CD4-positive, alpha-beta T cell treated with Interleukin-2 at 100 ng/mL for 4 hours (primary cell): Measurements from ENCODE around the gene DNM1.

ENCODE experiments used
- DNase-seq: peaks from one replicate; pipeline ENCODE4 v3.0.0-alpha.2; 2020; ENCODE audit warnings: low spot score

Gene DNM1

GRCh38 chr9:128203024-128203706 lies at the start of gene DNM1:
DNM1 (plus strand) TSS chr9:128203379; CDS start chr9:128203471, 92 bp downstream.
- DNase-seq, result peak; percentile 68

DNA sequence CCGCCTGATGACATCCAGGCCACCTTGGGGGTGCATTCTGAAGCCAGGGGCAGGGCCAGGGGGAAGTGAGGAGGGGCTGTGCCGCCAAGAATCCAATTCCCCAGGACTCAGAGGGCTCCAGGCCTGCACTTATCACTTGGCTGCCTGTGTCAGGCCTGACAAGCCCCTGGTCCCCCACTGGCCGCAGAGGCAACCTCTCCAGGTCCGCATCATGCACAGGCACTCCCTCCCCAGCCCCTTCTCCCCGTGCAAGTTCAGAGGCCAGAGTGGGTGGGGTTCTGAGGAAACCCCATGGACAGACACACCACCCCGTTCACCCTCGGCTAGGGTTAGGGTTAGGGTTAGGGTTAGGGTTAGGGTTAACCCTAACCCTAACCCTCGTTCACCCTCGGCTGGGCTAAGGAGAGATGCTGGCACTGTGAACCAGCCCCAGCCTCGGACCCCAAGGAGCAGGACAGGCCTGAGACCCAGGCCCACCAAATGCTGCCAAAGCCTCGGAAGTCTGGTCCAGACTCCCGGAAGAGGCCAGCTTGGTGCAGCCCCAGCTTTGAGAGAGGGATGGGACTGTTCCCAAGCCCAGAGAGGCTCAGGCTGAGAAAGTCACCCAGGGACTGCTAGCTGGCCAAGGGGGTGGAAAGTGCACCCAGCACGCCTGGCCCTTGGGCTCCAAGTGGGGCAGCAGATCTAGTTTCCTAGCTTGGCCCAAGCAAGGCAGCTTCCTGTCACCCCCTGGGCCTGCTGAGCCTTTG lies 49.1 kb upstream of the DNM1 start:
- no peak for DNase-seq

DNA sequence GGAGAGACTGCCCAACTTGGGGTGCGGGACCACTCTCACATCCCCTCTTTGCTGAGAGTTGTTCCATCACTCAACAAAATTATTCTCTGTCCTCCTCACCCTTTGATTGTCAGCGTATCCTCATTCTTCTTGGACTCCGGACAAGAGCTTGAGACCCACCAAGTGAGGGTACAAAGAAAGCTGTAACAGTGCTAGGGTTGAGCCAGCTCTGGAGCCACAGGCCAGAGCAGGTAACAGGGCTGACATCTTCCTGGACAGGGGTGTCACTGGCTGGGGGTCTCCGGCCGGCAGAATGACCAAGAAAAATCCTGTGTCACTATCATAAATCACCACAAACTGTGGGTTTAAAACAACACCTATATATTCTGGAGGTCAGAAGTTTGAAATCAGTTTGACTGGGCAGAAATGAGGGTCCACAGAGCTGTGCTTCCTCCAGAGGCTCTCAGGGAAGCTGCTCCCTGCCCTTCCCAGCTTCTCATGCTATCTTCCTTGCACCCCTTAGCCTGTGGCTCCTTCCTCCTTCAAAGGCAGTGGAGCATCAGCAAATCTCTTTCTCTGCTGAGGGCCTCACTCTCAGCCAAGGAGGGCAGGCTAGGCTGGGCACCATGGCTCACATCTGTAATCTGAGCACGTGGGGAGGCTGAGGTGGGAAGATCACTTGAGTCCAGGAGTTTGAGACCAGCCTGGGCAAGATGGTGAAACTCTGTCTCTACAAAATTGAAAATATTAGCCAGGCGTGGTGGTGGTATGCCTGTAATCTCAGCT lies 47.3 kb upstream of the DNM1 start:
- DNase-seq, result no peak

DNA sequence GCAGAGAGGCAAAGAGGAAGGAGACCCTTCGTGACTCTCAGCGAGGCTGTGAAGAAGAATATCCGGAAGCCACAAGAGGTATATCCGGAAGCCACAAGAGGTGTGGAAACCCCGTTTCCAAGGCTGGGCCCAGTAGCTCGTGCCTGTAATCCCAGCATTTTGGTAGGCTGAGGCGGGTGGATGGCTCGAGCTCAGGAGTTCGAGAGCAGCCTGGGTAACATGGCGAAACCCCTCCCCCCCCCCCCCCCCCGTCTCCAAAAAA lies 43.7 kb upstream of the DNM1 start:
- peak; percentile 60 for DNase-seq

GRCh38 chr9:128159784-128160602 lies 43.2 kb upstream of the DNM1 start, which contains the start of gene BBLN:
BBLN (plus strand) TSS chr9:128160265; CDS start chr9:128160408, 143 bp downstream.
- peak; percentile 92 for DNase-seq

- peak; percentile 15 for DNase-seq
Observed at GRCh38 chr9:128160603-128160987, 42.6 kb upstream of the DNM1 start.

DNA sequence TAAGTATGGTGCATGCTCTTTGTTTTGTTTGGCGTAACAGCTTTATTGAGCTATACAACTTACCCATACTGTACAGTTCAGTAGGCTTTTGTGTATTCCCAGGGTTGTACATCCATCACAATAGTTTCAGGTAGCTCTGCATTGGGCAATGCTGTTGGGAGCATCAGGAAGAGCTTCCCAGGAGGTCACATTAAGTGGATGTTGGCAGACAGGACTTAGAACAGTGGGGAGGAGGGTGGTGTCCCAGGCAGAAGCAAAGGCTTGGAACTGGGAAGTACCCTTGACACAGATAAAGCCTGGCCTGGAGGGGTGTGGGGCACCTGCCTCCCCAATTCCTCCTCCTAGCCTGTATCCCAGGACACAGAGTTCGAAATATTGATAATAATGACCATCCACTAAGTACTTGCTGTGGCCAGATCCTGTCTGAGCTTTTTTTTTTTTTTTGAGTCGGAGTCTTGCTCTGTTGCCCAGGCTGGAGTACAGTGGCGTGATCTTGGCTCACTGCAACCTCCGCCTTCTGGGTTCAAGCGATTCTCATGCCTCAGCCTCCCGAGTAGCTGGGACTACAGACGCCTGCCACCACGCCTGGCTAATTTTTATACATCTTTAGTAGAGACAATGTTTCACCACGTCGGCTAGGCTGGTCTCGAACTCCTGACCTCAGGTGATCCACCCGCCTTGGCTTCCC lies 41.8 kb upstream of the DNM1 start:
- DNase-seq, result no peak

DNA sequence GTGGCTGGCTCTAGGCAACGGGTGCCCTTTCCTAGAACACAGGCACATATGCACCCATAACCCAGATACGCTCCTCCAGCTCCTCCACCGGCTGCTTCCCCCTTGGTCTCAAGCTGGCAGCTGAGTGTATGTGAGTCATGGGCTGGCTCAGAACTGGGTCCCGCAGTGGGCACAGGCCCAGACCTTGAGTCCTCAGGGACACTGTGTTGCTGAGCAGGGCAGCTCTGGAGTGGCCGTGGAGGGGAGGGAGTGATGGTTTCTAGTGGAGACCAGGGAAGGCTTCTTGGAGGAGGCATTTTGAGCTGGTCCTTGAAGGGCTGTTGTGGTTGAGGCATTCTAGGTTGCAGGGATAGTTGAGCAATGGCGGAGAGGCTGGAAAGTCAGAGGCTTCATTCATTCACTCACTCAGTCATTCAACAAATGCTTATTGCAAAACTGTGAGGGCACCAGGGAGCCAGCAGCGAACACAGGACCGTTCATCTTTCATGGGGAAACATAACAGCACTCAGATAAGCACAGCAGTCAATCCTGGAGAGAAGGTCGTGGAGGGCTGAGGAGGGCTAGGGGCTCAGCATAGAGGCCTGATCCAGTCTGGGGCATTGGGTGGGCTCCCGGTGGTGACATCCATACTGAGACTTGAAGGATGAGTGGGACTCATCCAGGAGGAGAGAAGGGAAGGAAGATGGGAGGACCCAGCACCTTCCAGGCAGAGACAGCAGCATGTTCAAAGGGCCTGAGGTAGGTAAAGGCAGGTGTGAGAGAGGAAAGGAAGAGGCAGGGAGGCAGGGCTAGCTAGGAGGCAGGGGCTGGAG lies 40.8 kb upstream of the DNM1 start:
- DNase-seq, result no peak

- DNase-seq, result no peak
Observed at GRCh38 chr9:128163027-128163515, 40.1 kb upstream of the DNM1 start.

DNA sequence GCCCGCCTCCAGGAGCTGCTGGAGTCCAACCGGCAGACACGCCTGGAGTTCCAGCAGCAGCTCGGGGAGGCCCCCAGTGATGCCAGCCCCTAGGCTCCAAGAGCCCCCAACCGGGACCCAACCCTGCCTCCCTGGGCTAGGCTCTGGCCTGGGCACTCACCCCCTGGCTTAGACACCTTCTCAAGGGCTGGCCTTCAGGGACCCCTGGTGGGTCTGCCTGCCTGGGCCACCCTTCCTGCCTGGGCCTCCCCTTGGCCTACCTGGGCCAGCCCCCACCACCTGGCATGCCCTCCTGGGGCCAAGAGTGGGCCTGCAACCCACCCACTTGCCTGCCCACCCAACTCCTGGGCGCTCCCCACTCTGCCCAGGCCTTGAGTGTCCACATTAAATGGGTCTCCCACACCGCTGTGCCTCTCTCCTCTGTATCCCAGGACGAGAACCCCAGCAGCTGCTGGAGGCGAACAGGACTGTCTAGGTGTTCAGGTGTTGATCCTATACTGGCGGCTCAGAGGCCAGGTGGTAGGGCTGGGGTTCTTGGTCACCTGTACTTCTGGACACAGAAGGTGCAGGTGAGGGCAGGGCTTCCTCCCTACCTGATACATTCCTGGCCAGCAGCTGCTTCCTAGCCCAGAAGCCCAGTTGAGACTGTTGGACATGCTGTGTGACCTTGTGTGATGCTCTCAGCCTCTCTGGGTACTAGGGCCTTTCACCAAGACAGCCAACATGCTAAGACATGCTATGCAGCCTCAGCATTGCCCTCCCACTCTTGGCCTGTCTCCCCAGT lies 39.5 kb upstream of the DNM1 start:
- DNase-seq, result no peak

- no peak for DNase-seq
Observed at GRCh38 chr9:128164307-128164885, 38.8 kb upstream of the DNM1 start.

GRCh38 chr9:128166169-128166568 lies 37.0 kb upstream of the DNM1 start:
- DNase-seq, result no peak

GRCh38 chr9:128167209-128167608 lies 36.0 kb upstream of the DNM1 start:
- no peak for DNase-seq

GRCh38 chr9:128168731-128169308 lies 34.4 kb upstream of the DNM1 start:
- DNase-seq, result no peak

DNA sequence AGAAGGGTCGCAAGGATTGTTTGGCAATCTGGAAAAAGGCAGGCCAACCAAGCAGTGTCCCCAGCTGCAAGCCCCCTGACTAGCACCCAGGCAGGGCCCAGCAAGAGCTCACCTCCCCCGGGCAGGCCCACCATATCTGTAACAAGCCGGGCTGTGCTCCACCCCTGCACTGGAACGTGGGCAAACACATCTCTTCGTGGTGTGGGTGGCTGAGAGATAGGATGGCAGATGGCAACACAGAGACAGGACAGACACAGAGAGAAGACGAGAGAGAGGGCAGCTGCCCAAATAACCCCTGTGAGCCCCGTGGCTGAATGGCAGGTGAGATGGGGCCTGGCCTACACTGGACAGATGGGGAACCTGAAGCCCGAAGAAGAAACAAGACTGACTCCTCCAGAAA lies 33.7 kb upstream of the DNM1 start:
- no peak for DNase-seq

GRCh38 chr9:128169925-128170324 lies 33.3 kb upstream of the DNM1 start:
- no peak for DNase-seq

DNA sequence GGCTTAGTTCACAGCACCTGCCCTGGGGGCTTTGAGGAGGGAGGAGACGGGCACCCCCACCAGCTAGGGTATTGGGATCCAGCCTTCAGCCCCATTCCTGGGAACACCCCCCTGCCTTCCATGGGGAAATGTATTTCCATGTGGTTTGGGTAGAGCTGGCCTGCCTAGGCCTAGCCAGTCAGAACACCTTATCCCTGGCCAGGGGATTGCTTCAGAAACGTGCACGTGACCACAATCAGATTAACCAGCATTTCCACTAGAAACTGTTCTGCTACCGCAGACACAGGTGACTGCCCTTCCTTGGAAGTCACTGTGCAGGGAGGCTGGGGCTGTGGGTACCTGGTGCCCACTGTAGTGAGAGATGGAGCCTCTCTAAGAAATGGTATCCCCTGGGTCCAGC lies 29.1 kb upstream of the DNM1 start:
- DNase-seq, result no peak

GRCh38 chr9:128175102-128175563 lies 28.0 kb upstream of the DNM1 start:
- no peak for DNase-seq

GRCh38 chr9:128175726-128176125 lies 27.5 kb upstream of the DNM1 start:
- DNase-seq, result no peak
